GM21381 (cell line): ENCODE results near the gene AATF.
"Not testable (repeated sequence)": the region's sequence is repeated elsewhere in the genome, so short reads cannot be mapped to it uniquely, and the experiment has no call there.

Experiments used
- ATAC-seq: cut with Tn5 transposase; IDR thresholded peaks from one replicate; pipeline ENCODE4 v1.9.1; 2021; ENCODE audit warnings: mild to moderate bottlenecking, moderate library complexity; ENCODE audit not compliant: unreplicated experiment

AATF gene

GRCh38 chr17:37068266-37068665, 119.5 kb downstream of the AATF start:
- ATAC-seq: no peak

- ATAC-seq: no peak
These were observed 120.3 kb downstream of the AATF start for GRCh38 chr17:37069087-37069486.

- ATAC-seq: not testable (repeated sequence)
These were observed 124.7 kb downstream of the AATF start for GRCh38 chr17:37073464-37073863.

GRCh38 chr17:37079065-37079708, 130.4 kb downstream of the AATF start:
- ATAC-seq: no peak

GRCh38 chr17:37079735-37080134, 131.0 kb downstream of the AATF start:
- no peak for ATAC-seq

GRCh38 chr17:37081287-37081686, 132.5 kb downstream of the AATF start:
- no peak for ATAC-seq

GRCh38 chr17:37082311-37082860, 133.6 kb downstream of the AATF start:
- no peak for ATAC-seq

GRCh38 chr17:37082985-37083384, 134.2 kb downstream of the AATF start:
- ATAC-seq: no peak

- ATAC-seq: no peak
These were observed 134.7 kb downstream of the AATF start for GRCh38 chr17:37083456-37083855.

GRCh38 chr17:37084372-37084771, 135.6 kb downstream of the AATF start:
- ATAC-seq: no peak

- ATAC-seq: no peak
These were observed 137.6 kb downstream of the AATF start for GRCh38 chr17:37086334-37086733.

- no peak for ATAC-seq
These were observed 138.2 kb downstream of the AATF start for GRCh38 chr17:37086948-37087347.

- no peak for ATAC-seq
These were observed 138.9 kb downstream of the AATF start for GRCh38 chr17:37087683-37088082.

- ATAC-seq: no peak
These were observed 139.7 kb downstream of the AATF start for GRCh38 chr17:37088459-37088858.

- no peak for ATAC-seq
These were observed 140.2 kb downstream of the AATF start for GRCh38 chr17:37088913-37089312.

GRCh38 chr17:37089956-37090355, 141.2 kb downstream of the AATF start:
- ATAC-seq: no peak

- no peak for ATAC-seq
These were observed 142.2 kb downstream of the AATF start for GRCh38 chr17:37090941-37091340.

- ATAC-seq: no peak
These were observed 143.3 kb downstream of the AATF start for GRCh38 chr17:37092071-37092470.

GRCh38 chr17:37092701-37093100, 143.9 kb downstream of the AATF start:
- ATAC-seq: no peak

- no peak for ATAC-seq
These were observed 145.6 kb downstream of the AATF start for GRCh38 chr17:37094391-37094790.

- no peak for ATAC-seq
These were observed 147.3 kb downstream of the AATF start for GRCh38 chr17:37096071-37096470.

GRCh38 chr17:37097154-37097553, 148.4 kb downstream of the AATF start:
- no peak for ATAC-seq

- no peak for ATAC-seq
These were observed 149.4 kb downstream of the AATF start for GRCh38 chr17:37098152-37098551.
